K562 (cell line): ENCODE results near the gene TBC1D7. TPM values are rescaled to one million over a fixed set of nuclear protein-coding genes. Genes with fewer than 3 reads are reported as not detected.

Experiments used
- ATF1 ChIP-seq, 2 experiments: fragments of 450-650 bp in 1 of 2; IDR thresholded peaks; 2 replicates each; pipeline ENCODE4 v1.6.1; 2016; ENCODE audit warnings: missing compliant biosample characterization in 1 of 2, missing genetic modification characterization in 1 of 2
- ATF3 ChIP-seq, 2 experiments: fragments of 450-650 bp in 1 of 2; sonication (generic) in 1 of 2; formaldehyde crosslinking in 1 of 2; IDR thresholded peaks in 1 of 2; conservative IDR thresholded peaks in 1 of 2; 2 replicates each; pipeline versions ENCODE4 v1.6.1 to v1.8.1; 2016 to 2023; ENCODE audit warnings: mild to moderate bottlenecking in 2 of 2, moderate library complexity in 2 of 2, inconsistent platforms in 1 of 2, missing genetic modification reagents in 1 of 2
- BHLHE40 ChIP-seq: IDR thresholded peaks from 2 replicates; pipeline ENCODE4 v1.6.1; 2011; ENCODE audit warnings: low read length, improper control_type of control experiment
- ETV5 ChIP-seq: sonication (generic); formaldehyde crosslinking; IDR thresholded peaks from 2 replicates; pipeline ENCODE4 v1.4.0; 2020; ENCODE audit warnings: low read depth, mild to moderate bottlenecking, missing genetic modification reagents
- HCFC1 ChIP-seq: IDR thresholded peaks from 2 replicates; pipeline ENCODE4 v1.6.1; 2012; ENCODE audit warnings: low read depth, low read length, improper control_type of control experiment
- KLF16 ChIP-seq: IDR thresholded peaks from 2 replicates; pipeline ENCODE4 v1.6.1; 2016; ENCODE audit warnings: antibody characterized with exemption
- MEIS2 ChIP-seq: fragments of 450-650 bp; IDR thresholded peaks from 2 replicates; pipeline ENCODE4 v1.6.1; 2014; ENCODE audit warnings: mild to moderate bottlenecking; ENCODE audit not compliant: partially characterized antibody
- MTA1 ChIP-seq: fragments of 450-650 bp; IDR thresholded peaks from 2 replicates; pipeline ENCODE4 v1.6.1; 2017; ENCODE audit warnings: borderline replicate concordance
- NCOA1 ChIP-seq: fragments of 450-650 bp; IDR thresholded peaks from 2 replicates; pipeline ENCODE4 v1.6.1; 2016; ENCODE audit warnings: low read depth
- NEUROD1 ChIP-seq: fragments of 150-350 bp; IDR thresholded peaks from 2 replicates; pipeline ENCODE4 v1.6.1; 2014; ENCODE audit warnings: borderline replicate concordance, low read length, low read depth; ENCODE audit not compliant: partially characterized antibody
- SPI1 ChIP-seq: IDR thresholded peaks from 2 replicates; pipeline ENCODE4 v1.6.1; 2011; ENCODE audit warnings: low read depth, low read length, control low read depth, borderline replicate concordance
- STAT5A ChIP-seq: IDR thresholded peaks from 2 replicates; pipeline ENCODE4 v1.6.1; 2012; ENCODE audit warnings: low read length, inconsistent platforms, borderline replicate concordance
- SUPT5H ChIP-seq: fragments of 450-650 bp; IDR thresholded peaks from 2 replicates; pipeline ENCODE4 v1.6.1; 2016
- TFAP4 ChIP-seq: sonication (generic); formaldehyde crosslinking; IDR thresholded peaks from 2 replicates; pipeline ENCODE4 v1.8.0; 2022; ENCODE audit warnings: missing genetic modification reagents, mild to moderate bottlenecking, moderate library complexity, borderline replicate concordance
- TRIM24 ChIP-seq, 2 experiments: fragments of 450-650 bp; IDR thresholded peaks; 2 replicates each; pipeline ENCODE4 v1.6.1; 2016
- VEZF1 ChIP-seq: fragments of 200-800 bp; sonication (Bioruptor generic); IDR thresholded peaks from 2 replicates; pipeline ENCODE4 v1.6.1; 2017; ENCODE audit warnings: missing genetic modification characterization, missing compliant biosample characterization
- ZEB2 ChIP-seq: fragments of 450-650 bp; IDR thresholded peaks from 2 replicates; pipeline ENCODE4 v1.6.1; 2016
- ZSCAN29 ChIP-seq: fragments of 450-650 bp; IDR thresholded peaks from 2 replicates; pipeline ENCODE4 v1.6.1; 2017
- polyA plus RNA-seq, 8 experiments: library from polyadenylated mRNA; depleted of rRNA in 4 of 8; stranded (reverse) in 5 of 8; unstranded in 3 of 8; fragments of >200 nt; fragmentation: Nextera tagmentation in 2 of 8; fragmentation: Illumina TruSeq in 1 of 8; extraction: Ambion mirVana in 2 of 8; extraction: Trizol in 1 of 8; gene quantifications; 2 replicates each; pipeline versions ENCODE4 v1.2.1 to v1.2.3, GENCODE V29; 2011 to 2014; ENCODE audit warnings: inconsistent platforms in 1 of 8, missing spikeins in 1 of 8
- total RNA-seq, 7 experiments: library from RNA; depleted of rRNA in 6 of 7; stranded (reverse); fragments of >200 nt in 6 of 7; fragmentation: Illumina TruSeq in 2 of 7; extraction: Trizol in 2 of 7; gene quantifications; 2 replicates each; pipeline versions ENCODE4 v1.2.1 to v1.2.3, GENCODE V29; 2011 to 2021; ENCODE audit warnings: low replicate concordance in 1 of 7
- TF ChIP-seq, protein P1 (sequence below), 2 experiments: IDR thresholded peaks; 2 replicates each; pipeline ENCODE4 v1.6.1; 2011; ENCODE audit warnings: borderline replicate concordance in 1 of 2, control low read depth in 1 of 2, low read depth in 1 of 2, low read length in 1 of 2, mild to moderate bottlenecking in 1 of 2, mixed read lengths in 1 of 2, moderate library complexity in 1 of 2; ENCODE audit not compliant: insufficient read depth in 1 of 2, insufficient read length in 1 of 2, poor library complexity in 1 of 2, severe bottlenecking in 1 of 2; ENCODE audit errors: extremely low read depth in 1 of 2
- TF ChIP-seq, protein P2 (sequence below): fragments of 450-650 bp; IDR thresholded peaks from 2 replicates; pipeline ENCODE4 v1.6.1; 2016

TBC1D7 gene
- total and polyA plus RNA-seq, 9 of the 15 experiments (the other 6 are each of a cell fraction or from before 2014, with no cell fraction given): 49.4 to 107 (median 61.1) TPM

GRCh38 chr6:13273931-13274706 is 54.2 kb downstream of the TBC1D7 start (continued):
- TF ChIP-seq MEIS2: peak; percentile 85
- TF ChIP-seq ATF3 (IDR thresholded peaks at IDR 0.05): 0 out of 2 replicates have a peak, but pooled peaks have one; percentile 8
- TF ChIP-seq ATF3 (CRISPR knock-in tag; conservative IDR thresholded peaks at IDR 0.05): no peak
- peak; percentile 60 for TF ChIP-seq TFAP4 (CRISPR knock-in tag)
- TF ChIP-seq TRIM24 (IDR thresholded peaks at IDR 0.05): peak; percentile 53 to 70; a peak in 3 of 4 replicates
- TF ChIP-seq NEUROD1: peak; percentile 73
- TF ChIP-seq VEZF1 (CRISPR knock-in tag): peak; percentile 100
- TF ChIP-seq ATF1 (CRISPR knock-in tag; IDR thresholded peaks at IDR 0.05): no peak
- TF ChIP-seq ATF1 (tag; IDR thresholded peaks at IDR 0.05): peak; percentile 51; the same call in 1 of the 2 replicates
- TF ChIP-seq STAT5A: peak; percentile 29; the same call in 1 of the 2 replicates
- TF ChIP-seq MTA1: peak; percentile 53; the same call in 1 of the 2 replicates
- TF ChIP-seq, protein P1, sequence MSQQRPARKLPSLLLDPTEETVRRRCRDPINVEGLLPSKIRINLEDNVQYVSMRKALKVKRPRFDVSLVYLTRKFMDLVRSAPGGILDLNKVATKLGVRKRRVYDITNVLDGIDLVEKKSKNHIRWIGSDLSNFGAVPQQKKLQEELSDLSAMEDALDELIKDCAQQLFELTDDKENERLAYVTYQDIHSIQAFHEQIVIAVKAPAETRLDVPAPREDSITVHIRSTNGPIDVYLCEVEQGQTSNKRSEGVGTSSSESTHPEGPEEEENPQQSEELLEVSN (IDR thresholded peaks at IDR 0.05; ENCODE audit: borderline replicate concordance in 1 of 2, extremely low read depth in 1 of 2, insufficient read depth in 1 of 2, insufficient read length in 1 of 2, low read depth in 1 of 2, low read length in 1 of 2, poor library complexity in 1 of 2, severe bottlenecking in 1 of 2): peak in 1 of 2 experiments; percentile 27
- peak; percentile 25; the same call in 1 of the 2 replicates for TF ChIP-seq HCFC1
- peak; percentile 78 for TF ChIP-seq BHLHE40
- TF ChIP-seq ETV5: 0 out of 2 replicates have a peak, but pooled peaks have one; percentile 47
- peak; percentile 58 for TF ChIP-seq ZEB2
- TF ChIP-seq, protein P2, sequence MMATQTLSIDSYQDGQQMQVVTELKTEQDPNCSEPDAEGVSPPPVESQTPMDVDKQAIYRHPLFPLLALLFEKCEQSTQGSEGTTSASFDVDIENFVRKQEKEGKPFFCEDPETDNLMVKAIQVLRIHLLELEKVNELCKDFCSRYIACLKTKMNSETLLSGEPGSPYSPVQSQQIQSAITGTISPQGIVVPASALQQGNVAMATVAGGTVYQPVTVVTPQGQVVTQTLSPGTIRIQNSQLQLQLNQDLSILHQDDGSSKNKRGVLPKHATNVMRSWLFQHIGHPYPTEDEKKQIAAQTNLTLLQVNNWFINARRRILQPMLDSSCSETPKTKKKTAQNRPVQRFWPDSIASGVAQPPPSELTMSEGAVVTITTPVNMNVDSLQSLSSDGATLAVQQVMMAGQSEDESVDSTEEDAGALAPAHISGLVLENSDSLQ: 0 out of 2 replicates have a peak, but pooled peaks have one; percentile 31
- peak; percentile 86 for TF ChIP-seq KLF16
- peak; percentile 96 for TF ChIP-seq SPI1
- TF ChIP-seq SUPT5H: peak; percentile 65; the same call in 1 of the 2 replicates
- peak; percentile 47; the same call in 1 of the 2 replicates for TF ChIP-seq NCOA1
- TF ChIP-seq ZSCAN29: 0 out of 2 replicates have a peak, but pooled peaks have one; percentile 57
